Activated T-cell treated with anti-CD3 and anti-CD28 coated beads for 1 hour (primary cell): ENCODE measurements around the gene EN1.
A peak's percentile ranks its signal among the peaks of the same experiment; 100 is the strongest.

ENCODE experiments used
- DNase-seq: peaks from one replicate; pipeline ENCODE4 v3.0.0-alpha.2; 2020; ENCODE audit warnings: low read depth

EN1 gene

DNA sequence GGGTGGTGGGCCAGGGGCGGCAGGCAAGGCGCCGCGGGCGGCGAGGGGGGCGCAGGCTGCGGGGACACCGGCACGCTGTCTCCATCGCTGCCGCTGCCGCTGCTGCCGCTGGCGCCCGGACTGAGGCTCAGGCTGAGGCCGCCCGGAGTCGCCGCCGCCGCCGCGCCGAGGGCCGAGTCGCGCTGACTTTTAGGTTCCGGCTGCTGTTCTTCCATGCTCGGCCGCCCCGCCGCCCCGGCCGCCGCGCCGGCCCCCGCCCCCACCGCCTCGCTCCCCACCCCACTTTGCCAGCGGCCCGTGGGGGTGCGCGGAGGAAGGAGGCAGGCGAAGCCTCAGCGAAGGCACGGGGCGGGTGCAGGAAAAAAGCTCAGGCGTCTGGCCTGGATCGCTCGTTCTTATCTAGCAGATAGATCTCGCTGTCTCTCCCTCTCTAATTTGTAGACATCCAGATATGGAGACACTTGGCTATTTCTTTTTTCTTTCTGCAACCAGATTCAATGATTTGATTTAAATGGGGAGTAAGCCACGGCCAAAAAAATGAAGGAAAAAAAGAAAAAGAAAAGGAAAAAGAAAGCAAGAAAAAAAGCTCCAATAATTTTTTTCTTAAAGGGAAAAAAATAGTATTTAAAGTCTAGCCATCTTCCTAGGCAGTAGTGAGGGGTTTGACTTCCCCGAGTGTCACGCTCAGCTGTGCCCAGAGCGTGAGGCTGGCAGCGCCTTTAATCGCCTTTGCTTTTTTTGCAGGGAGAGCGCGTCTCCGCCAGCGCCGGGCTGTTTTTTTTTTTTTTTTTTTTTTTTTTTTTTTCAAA is at the start of gene EN1:
Gene EN1, minus strand, starts transcription at position 696 of the 809 bp plus-strand sequence. Its CDS starts 481 bp downstream, at position 215.
- no peak for DNase-seq

DNA sequence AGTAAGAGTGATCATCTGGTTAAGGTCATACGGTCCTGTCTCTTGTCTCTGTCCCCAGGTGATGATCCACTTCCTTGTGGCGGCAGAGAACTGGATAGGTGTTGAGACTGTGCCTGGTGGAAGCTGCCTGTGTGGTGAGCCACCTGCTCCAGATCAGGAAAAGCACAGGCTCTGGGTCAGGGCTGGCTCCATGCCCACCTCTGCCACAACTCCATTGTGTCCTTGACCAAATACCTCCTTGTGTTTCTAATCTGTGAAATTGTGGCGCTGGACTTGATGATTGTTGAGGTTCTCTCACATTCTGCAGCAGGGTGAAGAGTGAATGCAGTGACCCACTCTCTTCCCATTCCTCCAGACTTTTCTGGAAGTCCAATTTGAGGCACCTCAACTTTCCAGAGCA is 45.7 kb upstream of the EN1 start:
- no peak for DNase-seq

DNA sequence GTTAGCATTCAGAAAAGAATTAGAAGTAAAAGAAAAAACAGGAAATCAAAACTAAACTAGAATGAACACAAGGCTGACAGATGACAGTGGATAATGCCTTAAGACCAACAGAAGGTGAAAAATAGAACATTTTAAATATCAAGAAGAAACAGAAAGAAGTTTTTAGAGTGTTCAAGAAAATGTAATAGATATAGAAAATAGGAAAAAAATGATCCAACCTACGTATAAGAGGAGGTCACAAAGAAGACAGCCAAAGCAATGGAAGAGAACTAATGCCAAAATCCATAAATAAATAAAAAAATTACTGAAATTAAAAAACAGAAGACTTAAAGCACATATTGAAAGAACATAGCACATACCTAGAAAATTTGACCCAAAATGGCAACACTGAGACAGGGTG is 42.5 kb upstream of the EN1 start:
- DNase-seq: no peak

DNA sequence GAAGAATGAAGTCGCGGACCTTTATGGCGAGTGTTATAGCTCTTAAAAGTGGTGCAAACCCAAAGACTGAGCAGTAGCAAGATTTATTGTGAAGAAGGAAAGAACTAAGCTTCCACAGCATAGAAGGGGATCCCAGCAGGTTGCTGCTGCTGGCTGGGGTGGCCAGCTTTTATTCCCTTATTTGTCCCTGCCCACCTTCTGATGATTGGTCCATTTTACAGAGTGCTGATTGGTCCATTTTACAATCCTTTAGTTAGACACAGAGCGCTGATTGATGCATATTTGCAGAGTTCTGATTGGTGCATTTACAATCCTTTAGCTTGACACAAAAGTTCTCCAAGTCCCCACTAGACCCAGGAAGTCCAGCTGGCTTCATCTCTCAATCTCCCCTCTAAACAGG is 36.3 kb upstream of the EN1 start:
- DNase-seq: no peak

DNA sequence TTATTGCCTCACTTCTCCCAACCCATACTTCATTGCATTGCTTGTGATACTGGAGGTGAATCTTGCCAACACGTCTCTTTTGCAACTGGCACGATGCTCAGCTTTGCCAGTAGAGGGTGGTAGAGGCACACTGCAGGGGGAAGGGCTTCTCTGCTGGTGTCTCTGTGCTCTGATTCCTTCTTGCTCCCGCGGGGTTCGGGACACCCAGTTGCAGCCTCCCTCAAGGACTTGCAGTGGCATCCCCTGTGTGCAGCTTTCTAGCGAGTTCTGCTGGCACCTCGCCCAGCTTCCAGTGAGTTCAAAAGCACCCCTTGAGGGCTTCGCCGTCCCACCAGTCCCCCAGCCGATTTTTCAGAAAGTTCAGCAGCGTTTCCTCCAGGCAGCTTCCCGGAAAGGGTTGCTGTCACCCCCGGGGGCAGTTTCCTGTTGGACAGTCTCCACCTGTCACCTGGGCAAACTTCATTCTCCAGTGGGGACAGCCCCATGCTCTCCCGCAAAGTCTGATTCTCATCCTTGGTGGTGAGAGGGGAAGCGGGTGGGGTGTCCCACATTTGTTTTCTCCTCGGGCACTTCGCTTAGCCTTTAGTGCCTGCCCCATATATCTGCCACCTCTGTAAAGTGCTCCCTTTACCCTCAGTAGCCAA is 35.4 kb upstream of the EN1 start:
- peak; percentile 49 for DNase-seq

DNA sequence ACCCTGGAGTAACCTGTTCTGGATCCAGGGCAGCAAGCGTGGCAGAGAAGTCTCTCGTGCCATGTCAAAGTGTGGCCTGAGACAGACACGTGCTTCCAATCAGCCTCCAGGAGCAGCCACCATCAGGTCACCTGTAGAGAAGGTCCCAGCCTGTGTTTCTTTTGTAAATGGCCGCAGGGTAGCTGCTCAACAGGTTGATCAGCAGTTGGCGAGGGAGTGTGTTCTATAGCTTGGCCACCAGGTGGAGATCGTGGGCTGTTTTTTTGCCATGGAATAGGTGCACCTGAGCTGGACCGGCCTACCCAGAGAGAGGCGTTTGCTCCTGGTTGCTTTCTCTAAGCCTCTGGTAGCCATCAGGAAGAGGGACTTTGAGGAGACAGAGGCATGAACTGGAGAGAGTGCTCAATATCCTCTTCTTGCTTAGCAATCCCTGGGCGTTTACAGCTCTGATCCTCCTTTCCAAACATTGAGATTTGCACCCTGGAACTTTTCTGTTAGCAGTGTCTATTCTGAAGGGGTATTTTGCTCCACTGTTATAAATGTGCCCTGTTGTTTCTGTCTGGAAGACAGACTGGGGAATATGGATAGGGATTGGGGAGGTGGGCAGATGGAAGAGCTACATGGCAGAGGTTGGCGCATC is 34.2 kb upstream of the EN1 start:
- DNase-seq: peak; percentile 58

DNA sequence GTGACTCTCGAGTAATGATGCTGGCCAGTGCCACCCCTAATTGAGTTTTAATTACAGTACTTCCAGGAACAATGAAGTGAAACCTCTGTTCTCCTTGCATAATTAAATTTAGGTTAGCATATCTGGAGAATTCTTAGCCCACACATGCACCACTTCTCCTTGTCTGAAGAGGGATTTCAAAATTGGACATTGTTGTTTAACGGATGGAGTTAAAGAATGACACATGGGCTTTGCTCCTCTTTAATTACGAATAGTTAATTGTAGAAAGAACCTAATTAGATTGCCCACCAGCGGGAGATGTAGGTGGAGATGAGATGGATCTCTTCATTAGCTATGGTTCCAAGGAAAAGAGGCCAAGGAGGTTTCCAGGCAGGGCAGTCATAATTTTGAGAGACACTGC is 33.1 kb upstream of the EN1 start:
- no peak for DNase-seq

DNA sequence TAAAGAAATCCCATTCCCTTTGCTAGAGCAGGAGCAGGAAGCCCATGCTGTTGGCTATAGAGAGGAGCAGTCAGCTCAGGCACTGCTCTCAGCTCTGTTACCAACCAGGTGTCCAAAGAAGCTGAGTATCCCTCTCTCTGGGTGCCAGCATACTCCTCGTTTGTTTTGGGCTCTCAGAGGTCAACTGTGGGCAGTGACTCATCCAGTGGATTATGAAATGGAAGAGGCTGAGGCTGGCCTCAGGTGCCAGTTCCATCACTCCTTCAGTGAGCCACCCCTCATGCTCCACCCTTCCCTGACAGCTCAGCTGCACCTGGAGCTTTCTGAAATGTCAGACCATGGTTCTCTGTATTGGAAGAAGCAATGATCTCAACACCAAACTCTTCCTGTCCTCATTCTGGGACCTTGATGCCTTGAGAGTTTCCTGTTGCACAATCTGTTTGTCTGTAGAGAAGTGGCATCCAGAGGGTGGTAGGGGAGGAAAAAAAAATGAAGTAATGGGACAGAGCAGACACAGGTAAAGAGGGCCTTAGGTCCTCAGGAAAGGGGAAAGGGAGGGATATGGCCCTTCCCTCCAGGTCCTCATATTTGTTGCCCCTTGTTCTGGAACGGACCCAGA is 31.2 kb upstream of the EN1 start:
- DNase-seq: no peak

DNA sequence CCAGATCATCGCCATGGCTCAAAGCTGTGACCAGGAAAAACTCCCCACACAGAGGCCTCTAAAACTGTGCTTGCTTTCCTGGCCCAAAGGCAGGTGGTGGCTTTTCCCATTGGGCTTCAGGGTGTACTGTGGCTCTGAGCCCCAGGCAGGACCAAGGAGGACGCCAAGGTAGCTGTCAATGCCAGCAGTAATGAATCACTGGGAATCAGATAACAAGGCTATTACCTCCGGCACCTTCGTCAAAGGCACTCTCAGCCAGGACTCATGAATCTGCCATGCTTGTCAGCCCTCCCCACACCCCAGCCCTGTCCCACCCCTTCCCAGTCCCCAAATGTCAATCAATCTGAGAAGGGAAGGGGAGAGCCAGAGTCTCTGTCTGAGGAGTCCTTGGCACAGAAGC is 27.9 kb upstream of the EN1 start:
- DNase-seq: no peak

DNA sequence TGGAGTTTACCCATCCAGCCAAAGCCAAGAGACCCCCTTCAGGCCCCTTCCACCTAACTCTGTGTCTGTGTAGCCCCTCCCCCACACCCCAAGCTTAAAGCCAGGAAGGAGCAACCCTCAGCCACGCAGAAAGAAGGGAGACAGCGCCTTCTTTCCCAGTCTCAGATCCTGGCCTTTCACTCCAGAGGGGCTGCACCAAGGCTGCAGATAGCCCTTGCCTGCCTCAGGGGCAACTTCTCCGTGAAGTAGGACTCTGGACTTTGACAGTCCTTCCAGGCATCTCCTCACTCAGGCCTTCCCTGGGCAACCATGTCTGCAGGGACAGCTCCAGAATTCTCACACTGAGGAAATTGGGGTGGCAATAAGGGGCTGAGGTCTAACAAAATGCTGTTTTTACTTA is 26.9 kb upstream of the EN1 start:
- no peak for DNase-seq

DNA sequence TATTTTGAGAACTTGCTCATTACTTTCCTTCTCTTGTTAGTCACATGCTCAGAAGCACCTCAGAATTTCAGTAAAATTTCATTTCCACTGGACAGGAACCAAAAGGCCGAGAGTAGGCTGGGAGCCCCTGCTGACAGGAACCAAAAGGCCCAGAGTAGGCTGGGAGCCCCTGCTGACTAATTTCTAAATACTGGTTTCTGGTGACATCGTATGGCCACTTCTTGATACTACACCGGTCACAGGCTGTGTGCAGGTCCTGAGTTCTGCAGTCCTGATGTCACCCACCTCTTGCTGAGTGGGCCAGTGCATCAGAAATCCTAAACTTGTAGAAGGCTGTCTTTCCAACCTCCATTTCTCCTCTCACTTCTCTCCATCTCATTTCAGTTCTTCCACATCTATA is 17.7 kb upstream of the EN1 start:
- DNase-seq: no peak

DNA sequence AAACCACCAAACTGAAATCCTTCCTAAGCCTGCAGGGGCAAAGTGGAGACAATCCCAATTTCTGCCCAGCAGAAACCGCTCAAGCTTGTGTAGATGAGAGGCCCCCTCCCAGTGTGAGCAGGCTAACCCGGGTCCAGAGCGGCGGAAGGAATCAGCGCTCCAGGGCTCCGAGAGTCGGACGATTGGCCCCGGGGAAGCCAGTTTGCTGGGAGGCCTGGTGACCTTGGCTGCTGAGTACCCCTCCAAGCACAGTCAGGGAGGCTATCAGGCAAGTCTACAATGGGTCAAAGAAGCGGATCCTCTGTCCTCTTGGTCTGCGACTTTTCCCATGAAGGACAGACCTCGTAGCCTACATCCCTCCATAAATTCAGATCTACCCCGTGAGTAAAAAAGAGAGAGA is 16.8 kb upstream of the EN1 start:
- no peak for DNase-seq

DNA sequence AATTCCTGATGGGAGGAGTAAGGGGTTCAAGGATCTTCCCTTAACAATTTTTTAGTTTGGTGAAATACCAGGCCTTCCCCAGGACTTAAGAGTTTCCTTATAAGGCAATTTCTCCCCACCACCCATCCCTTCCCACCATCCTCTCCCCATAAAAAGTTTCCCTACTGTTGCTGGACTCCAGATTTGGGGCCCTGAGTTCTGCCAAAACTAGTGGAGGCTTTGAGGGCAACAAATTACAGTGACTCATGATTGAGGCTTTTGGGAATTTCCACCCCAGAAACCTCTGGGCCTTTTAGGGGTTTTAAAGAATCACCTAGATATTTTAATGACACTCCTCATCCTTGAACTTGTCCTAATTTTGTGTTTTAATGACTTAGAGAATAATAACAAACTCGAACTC is 14.3 kb upstream of the EN1 start:
- no peak for DNase-seq

DNA sequence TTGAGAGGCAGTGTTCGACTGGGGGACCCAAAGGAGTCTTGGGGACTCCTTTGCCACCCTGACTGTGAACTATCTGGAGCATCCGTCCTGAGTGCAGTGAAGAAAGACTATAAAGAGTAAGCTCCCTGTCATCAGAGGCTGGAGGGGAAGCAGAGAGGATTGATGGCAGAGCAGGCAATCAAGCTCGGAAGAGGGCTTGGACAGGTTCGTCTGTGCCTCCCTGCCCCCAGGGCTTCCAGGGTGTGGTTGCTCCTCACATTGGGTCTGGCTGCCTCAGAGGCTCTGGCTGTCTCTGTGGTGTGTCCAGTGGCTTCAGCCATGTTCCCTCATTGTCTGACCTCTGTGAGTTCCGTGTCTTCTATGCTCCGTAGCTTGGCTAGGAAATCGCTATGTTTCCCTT is 13.8 kb upstream of the EN1 start:
- no peak for DNase-seq

DNA sequence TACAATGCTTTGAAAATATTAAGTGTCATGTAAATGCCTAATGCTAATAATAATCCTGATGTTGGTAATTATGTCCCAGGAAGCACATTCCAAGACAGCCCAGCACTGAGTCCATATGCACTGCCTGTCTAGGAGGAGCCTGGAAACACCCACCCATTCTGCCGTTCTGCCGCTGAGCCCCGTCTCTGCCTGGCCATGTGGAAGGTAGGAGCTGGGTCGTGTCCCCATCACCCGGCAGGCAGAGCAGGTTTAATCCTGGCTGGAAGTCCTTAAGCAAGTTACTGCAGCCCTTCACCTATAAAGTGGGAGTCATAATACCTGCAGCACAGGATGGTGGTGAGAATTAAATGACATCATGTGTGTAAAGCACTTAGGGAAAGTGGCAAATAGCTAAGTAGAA is 13.1 kb upstream of the EN1 start:
- no peak for DNase-seq

DNA sequence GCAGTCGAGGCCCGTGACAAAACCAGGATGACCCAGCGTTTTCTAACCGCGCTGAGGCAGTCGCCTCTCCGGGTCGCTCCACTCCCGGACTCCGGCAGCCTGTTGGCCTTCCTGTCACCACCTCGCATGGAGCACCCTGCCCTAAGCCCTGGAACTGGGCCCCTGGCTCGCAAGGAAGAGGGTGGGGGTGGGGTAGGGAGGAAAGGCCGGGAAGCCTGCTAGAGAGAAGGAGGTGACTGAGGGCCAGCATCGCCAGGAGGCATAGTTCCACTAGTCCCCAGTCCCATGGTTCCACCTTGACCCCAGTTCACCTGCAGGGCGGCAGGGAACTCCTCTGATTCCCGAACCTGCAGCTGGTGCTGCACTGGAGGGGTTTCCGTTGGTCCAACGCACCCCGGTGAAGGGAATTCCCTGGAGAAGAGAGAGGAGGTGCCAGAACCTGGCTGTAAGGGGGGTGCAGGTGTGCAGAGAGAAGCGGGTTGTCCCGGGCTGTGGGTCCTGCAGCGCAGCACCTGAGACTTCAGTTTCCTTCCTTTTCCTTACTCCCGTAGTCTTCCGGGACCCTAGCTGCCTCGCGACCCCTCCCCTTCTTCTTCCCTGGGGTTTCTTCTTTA is 11.8 kb upstream of the EN1 start:
- DNase-seq: no peak

DNA sequence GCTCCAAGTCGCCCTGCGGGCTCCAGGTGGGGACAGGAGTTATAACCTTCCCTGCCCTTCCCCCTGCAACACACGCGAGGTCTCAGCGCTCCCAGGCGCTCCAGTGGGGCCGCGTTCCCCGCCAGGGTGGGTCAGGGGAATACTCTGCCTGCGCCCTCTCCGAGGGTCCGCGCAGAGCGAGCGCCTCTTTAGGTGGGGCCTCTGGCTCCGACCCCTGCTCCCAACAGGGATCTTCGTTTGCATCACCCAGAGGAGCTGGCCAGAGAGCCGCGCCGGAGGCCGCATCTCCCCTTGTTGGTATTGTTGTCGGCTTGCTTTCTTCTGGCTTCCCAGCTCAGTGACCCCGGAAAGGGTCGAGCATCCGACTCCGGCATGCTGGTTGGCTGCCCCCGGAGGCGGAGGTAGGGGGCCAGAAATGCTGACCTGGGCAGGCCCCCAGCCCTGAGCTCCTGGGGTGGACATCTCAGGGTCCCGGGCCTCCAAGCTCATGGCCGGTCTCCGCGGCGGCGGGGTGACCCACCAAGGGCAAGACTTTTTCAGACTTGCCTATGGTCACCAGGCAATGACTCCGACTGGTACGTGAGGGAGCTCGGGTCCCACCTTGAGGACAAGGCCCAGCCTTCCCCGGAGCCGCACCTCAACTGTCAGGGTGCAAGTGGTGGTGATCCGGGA is 11.2 kb upstream of the EN1 start:
- DNase-seq: no peak

DNA sequence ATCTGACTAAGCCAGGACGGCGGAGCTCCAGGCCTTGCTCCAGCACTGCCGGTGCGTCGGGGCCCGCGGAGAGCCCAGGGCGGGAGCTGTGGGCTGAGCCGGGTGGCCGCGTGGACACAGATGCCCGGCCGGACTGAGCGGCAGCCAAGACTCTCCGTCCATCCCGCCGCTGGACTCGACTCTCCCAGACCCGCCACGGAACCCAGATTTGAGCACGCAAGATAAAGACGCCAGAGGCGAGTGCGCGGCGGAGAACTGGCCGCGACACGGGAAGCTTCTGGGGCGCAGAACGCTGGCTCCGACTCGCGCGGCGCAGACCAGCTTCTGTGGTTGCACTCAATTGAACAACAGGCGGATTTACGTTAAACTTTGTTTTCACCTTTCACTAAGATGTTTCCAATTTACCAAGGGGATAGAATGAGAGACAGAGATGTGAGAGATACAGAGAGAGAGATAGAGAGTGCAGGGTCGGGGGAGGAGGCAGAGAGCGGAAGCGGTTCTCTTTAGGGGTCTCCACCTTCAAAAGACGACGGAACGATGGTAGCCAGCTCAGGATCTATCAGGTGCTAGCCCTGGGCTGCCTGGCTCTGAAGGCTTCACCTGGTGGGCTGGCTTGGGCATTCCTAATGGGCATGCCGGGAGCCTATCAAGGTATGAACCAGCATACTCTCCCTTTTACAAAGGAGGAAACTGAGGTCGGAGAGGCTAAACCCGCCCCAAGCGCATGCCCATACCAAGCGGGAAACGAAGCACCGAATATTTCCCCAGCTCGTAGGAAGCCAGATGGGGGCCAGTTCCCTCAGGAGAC is 10.4 kb upstream of the EN1 start:
- no peak for DNase-seq

DNA sequence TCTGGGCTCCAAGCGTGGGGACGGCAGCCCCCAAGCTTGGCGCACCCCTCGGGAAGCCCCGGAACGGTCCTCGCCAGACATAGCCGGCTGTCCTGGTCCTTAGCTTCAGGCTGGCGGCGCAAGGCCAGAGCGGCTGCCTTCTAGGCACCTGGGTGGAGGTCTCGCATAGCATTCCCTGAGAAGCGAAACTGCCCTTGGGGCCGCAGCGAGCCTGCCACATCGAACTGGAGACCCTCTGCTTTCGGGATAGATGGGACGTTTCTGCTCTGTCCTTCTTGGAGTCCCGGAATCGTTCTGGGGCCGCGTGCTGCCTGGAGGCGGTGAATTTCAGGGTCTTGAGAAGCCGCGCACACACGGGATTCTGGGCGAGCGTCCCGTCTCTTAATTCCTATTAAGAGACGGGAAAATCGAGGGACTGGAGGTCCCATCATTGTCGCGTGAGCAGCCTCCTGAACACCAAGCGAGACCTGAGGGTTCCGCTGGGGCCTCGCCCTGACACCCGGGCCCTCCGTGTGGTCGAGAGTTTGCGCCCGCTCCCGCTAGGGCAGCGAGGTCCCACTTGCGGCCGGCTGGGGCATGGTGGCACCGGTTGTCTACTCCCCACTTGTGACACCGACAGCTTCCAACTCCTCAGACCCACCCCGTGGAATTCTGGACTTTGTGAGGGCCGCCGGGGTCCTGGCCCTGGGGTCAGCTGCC is 9.7 kb upstream of the EN1 start:
- no peak for DNase-seq

DNA sequence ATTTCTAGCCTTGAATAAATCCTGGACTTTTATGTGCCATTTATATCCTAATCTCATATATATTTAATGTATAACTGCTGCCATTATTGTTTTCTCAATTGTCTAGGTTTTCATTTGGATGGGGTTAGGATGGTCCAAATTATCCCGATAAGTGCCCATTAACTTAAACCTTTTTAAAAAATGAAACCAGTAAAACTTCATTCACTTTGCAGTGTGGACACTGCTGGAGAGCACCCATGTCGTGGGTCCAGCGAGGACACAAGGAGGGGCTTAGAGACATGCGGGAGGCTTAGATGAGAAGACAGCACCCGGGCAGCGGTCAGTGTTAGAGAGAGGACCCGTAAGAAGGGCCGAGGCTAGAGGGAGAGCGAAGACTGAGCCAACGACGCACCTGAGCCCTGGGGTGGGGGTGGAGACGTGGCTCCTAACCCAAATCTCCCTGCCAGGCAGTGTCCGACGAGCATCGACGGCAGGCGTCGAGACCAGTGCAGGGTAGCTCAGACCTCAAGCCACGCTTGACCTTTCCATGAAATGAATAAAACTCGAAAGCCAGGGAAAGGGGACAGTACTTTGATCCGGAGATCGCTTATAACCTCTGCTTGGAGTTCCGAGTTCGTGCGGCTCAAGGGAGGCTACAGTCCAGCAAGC is 9.0 kb upstream of the EN1 start:
- DNase-seq: no peak
